HG02588 (cell line): ENCODE measurements around the gene PLD3.
"Not testable (repeated sequence)": the region's sequence is repeated elsewhere in the genome, so short reads cannot be mapped to it uniquely, and the experiment has no call there.

ENCODE experiments used
- ATAC-seq: cut with Tn5 transposase; IDR thresholded peaks from one replicate; pipeline ENCODE4 v1.9.1; 2021; ENCODE audit warnings: mild to moderate bottlenecking, moderate library complexity; ENCODE audit not compliant: unreplicated experiment

Gene PLD3

DNA sequence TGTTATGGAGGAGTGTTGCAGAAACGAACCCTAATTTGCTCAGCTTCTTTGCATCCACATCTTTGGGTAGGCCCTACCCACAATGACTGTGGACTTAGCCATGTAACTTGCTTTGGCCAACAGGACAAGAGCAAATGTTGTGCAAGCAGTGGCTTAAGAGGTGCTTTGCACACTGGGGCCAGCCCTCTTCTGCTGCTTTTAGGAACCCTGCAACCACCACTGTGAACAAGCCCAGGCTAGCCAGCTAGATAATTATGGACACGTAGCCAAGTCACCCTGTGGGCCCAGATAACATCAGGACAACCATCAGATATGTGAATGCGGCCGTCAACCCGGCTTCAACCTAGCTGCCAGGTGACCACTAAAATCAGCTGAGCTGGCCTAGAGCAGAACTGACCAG lies 17.4 kb upstream of the PLD3 start:
- no peak for ATAC-seq

GRCh38 chr19:40332669-40333068 lies 15.8 kb upstream of the PLD3 start:
- no peak for ATAC-seq

GRCh38 chr19:40333083-40333482 lies 15.4 kb upstream of the PLD3 start:
- ATAC-seq: not testable (repeated sequence)

DNA sequence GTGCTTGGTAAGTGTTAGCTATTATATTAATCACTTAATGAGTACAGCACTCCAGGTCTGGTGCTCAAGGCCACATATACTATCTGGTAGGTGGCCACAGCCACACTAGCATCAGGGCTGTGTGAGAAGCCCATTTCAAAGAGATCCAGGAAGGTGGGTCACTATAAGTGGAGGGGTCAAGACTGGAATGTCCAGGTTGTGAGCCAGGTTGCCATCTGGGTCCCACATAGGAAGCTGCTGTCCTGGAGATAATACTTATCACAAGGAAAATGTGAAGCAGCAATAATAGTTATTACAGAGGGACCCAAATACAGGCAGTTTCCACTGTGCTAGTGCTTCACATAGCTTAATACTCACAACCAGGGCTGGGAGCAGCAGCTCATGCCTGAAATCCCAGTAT lies 13.4 kb upstream of the PLD3 start:
- no peak for ATAC-seq

DNA sequence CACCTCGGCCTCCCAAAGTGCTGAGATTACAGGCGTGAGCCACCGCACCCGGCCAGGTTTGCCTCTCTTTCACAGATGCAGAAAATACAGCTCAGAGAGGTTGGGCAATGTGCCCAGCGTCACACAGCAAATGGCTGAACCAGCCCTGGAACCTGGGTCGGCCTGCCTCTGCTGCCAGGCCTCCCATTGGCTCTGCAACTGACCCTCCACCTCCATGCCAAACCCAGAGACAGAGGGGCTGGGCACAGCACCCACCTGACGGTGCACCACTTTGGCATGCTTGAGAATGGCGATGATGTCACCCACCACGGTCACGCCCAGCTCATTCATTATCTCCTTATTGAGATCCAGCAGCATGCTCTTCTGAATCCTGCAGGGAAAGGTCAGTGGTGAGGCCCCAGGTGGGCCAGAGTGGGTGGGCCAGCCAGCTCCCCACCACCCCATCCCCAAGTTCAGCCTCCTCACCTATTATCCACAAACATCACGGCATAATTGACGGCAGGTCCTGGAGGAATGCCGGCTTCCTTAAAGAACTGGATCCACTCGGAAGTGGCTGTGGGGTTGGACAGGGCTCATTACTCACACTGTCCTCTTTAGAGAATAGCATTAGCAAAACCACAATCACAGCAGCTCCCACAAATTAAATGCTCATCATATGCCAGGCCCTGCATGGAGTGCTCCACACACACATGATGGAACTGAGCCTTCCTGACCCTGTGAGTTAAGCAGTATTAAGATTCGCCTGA lies 12.5 kb upstream of the PLD3 start:
- ATAC-seq: no peak

DNA sequence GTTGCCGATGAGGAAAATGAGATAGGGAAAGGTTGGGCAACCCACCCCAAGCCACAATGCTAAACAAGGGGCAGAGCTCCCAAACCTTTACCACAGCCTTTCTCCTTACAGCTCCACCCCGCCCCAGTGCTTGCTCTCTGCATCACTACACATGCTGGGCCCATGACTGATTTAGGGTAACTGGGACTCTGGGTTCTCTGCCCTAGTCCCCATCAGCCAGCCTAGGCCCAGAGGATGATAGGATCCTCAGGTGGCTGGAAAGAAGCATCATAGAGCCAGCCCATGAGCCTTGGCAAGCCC lies 11.9 kb upstream of the PLD3 start:
- ATAC-seq: no peak

- no peak for ATAC-seq
Measured at GRCh38 chr19:40337107-40337506, 11.4 kb upstream of the PLD3 start.

DNA sequence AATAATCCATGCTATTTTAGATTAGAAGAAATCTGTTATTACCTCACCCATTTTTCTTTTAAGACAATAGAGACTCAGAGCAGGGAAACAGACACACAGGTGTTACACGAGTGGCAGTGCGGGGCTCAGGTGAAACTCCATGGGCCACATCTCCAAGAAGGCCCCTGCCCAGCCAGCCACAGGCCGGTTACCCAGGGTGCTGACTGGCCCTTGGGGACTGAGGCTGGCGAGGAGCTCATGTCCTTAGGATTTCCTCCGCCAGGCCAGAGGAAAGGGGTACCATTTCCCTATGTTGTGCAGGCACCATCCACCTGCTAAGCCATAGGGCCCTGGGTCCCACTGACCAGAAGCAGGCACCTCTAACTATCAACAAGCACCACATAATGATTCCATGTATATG lies 10.9 kb upstream of the PLD3 start:
- ATAC-seq: no peak

DNA sequence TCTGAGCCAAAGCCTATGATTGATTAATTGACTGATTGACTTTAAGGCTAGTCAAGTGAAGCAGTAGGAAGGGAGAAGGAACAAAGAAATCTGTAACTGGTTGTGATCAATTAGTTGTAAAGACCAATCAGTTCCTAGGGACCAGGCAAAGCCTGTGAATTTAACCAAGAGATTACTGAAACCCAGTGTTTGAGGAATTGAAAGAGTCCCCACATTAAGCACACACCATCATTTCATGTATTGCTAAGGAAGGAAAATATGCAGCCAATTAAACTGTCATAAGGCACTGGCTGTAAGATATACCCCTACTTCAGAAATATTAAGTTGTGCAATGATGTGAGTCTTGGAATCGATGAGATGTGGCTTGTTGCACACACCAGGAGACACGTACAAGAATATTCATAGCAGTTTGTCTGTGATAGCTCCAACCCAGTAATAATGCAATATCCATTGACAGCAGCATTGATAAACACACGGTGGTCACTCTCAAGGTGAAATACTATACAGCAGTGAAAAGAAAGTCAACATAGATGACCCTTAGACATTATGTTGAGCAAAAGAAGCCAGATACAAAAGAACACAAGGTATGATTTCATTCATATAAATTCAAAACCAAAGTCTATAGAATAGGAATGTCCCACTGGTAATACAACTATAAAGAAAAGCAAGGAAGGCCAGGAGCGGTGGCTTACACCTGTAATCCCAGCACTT lies 9.3 kb upstream of the PLD3 start:
- ATAC-seq: no peak

DNA sequence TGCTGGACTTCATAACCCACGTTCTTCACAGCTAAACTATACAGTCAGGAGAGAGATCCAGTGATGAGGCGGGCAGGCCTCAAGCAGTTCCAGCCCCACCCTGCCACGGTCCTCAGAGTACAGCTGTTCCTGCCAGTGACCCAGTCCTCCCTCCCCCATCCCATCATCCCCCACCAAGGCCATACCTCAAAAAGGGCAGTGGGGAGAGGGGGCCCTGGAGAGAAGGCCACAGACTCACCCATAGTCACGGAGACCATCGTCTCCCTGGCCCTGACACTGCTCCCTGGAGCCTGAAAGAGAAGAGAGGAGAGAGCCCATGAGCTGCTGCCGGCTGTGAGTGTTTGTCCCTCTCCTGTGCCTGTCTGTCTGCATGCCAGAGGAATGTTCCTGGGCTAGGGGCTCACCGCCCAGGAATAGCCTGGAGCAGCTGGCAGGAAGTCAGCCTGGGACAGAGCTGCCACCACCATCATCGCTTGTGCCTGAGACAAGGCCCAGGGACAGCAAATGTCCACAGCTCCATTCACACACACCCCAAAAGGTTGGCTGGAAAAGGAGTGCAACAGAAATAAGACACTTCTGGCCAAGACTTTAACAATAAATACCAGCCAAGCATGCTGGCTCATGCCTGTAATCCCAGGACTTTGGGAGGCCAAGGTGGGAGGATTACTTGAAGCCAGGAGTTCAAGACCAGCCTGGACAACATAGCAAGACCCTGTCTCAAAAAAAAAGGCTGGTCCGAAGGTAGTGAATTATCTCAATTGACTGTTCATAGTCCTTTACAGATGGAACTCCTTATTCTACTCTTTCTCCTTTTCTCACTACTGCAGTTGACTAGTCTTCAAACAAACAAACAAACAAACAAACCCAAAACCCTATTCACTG lies 6.7 kb upstream of the PLD3 start:
- ATAC-seq: no peak

DNA sequence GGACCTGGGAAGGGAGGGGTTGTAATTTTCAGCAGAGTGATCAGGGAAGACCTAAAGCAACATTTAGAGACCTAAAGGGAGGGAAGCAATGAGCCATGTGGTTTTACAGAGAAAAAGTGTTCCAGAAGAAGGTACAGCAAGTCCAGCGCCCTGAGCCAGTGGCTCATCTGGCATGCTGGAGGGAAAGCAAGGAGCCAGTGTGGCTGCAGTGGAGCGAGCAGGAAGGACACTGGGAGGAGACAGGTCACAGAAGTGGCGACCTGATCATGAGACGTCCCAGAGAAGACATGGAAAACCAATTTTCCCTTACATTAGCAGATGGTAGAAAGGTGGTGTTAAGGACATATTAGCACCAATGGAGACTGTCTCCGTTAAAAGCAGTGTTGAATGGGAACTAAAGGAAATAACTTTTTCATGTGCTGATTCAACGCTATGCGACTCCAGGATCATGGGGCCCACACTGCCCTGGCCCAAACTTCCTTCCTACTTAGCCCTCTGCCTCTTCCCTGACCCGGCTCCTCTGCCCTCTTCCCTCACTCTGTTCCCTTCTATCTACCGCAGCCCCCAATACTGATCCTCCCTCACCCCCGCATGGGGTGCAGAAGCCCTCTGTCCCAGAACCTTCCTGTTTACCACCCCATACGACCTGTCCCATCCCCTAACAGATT lies 5.7 kb upstream of the PLD3 start:
- no peak for ATAC-seq

DNA sequence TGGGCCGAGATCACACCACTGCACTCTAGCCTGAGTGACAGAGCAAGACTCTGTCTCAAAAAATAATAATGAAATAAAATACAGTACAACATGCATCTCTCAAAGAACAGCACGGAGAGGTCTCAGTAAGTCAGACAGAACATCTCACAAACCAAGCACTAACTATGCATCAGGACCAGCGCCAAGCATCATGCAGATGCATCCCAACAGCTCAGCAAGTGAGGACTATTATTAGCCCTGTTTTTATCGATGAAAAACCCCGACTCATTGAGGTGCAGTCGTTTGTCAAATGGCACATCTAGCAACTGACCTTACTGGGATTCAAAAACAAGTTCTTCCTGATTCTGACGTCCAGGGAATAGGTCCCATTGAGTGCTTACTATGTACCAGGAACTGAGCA lies 4.1 kb upstream of the PLD3 start:
- ATAC-seq: no peak

GRCh38 chr19:40348961-40349507 lies 539 bp downstream of the PLD3 start:
- ATAC-seq: no peak

DNA sequence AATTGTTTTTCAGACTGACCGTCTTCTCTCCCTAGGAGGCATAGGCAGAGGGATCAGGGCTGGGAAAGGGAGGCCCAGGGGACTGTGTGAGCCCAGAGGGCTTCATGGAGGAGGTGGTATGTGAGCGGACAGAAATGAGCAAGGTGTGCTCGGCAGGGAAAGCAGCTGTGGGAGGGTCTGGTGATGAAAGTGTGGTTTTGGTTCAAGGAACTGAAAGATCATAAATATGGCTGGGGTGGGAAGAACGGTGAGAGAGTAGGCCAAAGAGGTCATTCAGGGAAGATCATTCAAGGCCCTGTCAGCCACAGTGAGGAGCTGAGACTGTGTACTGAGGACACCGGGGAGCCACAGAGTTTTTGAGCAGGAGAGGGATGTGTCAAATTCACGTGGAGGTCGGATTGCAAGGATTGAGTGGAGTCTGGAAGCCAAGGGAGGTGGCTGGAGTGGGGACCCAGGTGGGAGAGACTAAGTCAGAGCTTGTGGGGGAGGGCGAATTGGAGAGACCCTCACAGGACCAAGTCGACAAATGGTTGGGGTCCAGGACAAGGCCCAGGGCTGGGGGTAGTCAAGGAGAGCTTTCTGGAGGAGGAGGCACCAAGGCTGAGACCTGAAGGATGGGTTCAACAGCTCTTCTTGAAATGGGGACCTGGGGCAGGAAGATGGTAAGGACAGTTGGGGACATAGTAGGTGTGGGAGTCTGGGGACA lies 7.6 kb downstream of the PLD3 start:
- no peak for ATAC-seq

DNA sequence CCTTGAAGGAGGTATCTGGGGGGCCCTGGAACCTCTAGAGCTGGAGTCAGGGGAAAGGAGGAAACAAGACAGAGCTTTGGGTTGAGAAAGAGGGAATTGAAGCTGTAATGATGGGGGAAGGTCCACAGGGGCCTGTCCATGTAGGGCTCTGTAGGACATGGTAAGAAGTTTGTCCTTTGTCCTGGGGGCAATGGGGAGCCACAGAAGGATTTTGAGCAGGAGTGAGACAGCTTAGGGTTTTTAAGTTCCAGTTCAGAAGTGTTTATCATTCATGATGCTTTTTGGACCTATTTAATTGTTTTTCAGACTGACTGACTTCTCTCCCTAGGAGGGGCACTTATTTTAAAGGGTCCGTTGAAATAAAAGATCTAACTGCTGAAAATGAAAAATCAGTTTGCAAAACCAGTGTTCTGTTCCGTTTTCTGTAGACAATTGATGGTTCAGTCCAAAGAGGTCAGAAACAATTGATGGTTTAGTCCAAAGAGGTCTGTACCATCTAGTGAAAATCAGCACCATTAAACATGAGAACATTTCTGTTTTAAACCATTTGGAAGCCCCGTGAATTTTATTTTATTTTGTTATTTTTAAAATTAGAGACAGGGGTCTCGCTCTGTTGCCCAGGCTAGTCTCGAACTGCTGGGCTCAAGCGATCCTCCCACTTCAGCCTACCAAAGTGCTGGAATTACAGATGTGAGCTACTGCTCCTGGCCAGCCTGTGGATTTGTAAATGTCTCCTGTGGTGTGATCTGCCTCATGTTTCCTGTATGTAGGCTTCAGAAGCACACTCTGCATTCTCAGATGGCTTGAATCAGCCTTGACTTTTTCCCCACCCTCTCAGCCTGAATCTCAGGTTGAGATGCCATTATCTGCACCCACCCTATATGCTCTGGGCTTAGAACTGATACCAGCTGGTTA lies 8.4 kb downstream of the PLD3 start:
- ATAC-seq: no peak

DNA sequence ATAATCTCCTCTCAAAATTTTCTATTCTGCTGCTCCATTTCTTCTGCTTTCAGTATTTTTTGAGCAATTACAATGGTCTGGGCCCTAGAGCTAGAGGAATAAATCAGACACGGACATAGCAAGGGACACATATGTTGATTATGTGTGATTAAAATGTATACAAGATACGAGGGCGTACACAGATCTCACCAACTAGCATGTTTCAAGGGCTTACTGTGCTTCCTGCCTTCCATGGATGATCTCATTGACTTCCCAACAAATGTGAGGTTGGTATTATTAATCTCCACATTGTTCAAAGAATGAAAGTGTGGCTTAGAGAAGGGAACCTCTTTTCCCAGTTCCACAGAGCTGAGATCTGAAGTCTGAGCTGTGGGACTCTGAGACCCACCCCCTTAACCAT lies 9.1 kb downstream of the PLD3 start:
- no peak for ATAC-seq

- no peak for ATAC-seq
Measured at GRCh38 chr19:40358773-40359172, 10.3 kb downstream of the PLD3 start.

DNA sequence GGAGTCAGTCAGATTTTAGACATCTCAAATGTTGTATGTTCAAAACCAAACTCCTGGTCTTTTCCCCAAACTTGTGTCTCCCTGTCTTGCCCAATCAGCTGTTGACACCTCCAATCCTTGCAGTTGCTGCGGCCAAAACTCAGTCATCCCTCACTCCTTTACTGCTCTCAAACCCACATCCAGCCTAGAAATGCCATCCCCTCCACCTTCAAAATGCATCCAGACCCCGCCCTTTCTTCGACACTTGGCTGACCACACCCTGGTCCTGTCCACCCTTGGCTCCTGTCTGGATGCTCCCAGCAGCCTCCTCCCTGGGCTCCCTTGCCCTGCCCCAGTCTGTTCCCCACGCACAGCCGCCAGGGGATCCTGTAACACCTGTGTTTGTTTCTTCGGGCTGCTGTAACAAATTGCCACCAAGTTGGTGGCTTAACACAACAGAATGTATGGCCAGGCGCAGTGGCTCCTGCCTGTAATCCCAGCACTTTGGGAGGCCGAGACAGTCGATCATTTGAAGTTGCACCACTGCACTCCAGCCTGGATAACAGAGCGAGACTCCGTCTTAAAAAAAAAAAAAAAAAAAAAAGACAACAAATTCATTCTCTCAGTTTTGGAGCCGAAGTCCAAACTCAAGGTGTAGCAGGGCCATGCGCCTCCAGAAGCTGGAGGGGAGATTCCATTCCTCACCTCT lies 11.7 kb downstream of the PLD3 start:
- no peak for ATAC-seq

DNA sequence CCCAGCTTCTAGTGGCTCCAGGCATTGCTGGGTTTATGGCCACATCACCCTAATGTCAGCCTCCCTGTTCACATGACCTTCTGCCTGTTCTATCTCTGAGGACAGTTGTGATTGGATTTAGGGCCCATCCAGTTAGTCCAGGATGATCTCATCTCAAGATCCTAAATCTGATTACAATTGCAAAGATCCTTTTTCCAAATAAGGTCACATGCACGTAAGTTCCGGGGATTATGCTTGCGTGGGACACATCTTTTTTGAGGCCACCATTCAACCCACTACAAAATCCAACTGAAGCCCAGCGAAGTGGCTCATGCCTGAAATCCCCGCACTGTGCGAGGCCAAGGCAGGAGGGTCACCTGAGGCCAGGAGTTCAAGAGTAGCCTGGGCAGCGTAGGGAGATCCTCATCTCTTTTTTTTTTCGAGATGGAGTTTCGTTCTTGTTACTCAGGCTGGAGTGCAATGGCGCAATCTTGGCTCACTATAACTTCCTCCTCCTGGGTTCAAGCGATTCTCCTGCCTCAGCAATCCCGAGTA lies 12.3 kb downstream of the PLD3 start:
- ATAC-seq: no peak
